Stimulated activated CD8-positive, alpha-beta memory T cell treated with anti-CD3 and anti-CD28 coated beads, Interleukin-4, amount 100 ng/mL, for 4 hours (primary cell): ENCODE results near the gene ETFA.

Experiments
- DNase-seq, 2 donors: peaks; one replicate each; pipeline ENCODE4 v3.0.0-alpha.2; 2020; ENCODE audit warnings: low read depth in 2 of 2, low spot score in 1 of 2

The ETFA gene

DNA sequence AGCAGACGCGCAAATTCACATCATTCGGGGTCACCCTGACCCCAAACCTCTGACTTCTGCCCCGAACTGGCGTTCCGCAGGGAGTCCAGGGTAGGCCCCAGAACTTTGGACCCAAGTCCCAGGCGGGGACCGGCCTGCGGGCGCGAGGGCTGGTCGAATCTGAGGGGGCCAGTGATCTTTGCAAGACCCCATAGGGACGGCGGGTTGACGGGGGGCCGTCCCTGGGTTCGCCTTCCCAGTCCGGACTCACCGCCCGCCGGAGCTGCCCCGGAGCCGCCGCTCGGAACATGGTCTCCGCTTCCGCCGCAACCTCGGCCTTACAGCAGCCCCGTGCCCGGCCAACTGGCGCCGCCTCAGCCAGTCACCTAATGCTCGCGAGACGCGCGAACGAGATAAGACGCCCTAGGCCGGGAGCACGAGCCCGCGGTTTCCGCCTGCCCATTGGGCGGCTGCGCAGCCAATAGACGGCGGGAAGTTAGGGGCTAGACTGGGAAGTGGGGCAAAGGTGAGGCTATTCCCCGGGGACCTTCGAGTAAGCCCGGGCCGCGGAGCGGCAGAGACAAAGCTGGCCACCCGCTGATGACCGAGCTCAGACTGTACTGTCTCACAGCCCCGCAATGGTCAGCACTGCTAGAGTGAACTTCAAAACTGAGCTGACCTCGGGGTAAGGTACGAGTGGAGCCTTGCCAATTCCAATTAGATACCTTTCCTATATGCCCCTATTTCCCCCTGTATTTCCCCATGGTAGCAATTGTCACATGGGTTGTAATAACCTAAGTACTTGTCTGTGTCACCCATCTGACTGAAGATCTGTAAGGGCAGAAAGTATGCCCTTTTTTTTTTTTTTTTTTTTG is at the start of gene ETFA:
TSS of gene ETFA (minus strand) at position 370 of the 854 bp plus-strand sequence. CDS start at position 289, 81 bp downstream.
- DNase-seq = peak; percentile 75 to 80

DNA sequence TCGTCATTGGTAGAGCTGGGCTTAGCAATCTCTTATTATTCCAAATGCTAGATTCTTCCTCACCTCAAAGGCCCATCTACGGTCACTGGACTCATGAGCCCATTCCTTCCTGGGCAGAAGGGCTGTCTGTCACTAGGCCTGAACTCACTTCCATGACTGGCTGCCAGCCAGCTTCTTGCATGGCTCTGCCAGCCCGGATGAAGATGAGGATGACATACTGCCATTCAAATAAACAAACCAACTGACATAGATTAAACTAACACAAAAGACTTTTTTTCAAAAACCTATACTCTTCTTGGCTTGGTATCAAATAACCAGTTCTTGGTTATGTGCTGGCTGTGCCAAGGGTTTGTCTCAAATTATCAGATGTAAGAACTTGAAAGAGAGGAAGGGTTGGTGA is 49.1 kb upstream of the ETFA start:
- DNase-seq = no peak

GRCh38 chr15:76359152-76359551 is 47.9 kb upstream of the ETFA start:
- no peak for DNase-seq

DNA sequence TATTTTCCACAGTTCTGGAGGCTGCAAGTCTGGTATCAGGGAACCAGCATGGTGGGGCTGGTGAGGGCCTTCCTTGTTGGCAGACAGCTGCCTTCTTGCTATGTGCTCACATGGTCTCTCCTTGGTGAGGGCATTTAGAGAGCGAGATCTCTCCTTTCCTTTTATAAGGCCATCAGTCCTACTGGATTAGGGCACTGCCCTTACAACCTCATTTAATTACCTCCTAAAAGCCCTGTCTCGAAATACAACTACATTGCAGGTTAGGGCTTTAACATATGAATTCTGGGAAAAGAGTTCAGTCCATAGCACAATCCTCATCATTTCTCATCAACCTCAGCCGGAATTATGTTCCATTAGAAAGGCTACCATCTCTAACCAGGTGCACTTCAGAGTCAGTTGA is 47.2 kb upstream of the ETFA start:
- no peak for DNase-seq

DNA sequence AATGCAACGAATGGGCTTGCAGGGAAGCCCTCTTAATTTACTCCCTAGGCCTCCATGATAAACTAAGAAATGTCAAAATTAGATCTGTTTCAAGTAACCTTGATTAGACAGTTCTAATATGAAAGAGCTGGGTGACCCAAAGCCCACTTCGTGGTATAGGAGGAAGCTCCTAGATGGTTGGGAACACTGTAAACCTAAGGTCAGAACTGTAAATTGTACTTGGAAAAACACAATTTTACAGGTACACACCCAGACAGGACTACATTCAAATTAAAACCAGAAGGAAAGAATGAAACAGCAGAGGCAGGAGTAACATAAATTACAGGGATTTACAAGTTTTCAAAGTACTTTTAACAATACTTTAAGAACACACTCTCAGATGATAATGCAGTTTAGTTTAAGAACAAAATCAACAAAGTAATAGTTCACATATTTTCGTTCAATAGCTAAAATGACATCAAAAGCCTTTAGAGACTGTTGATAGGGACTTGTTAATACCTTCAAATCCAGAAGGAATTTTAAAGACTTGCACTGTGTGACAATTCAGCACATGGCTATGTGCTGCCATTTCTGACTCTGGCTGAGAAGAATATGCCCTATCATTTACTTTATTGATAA is 43.7 kb upstream of the ETFA start:
- no peak for DNase-seq

DNA sequence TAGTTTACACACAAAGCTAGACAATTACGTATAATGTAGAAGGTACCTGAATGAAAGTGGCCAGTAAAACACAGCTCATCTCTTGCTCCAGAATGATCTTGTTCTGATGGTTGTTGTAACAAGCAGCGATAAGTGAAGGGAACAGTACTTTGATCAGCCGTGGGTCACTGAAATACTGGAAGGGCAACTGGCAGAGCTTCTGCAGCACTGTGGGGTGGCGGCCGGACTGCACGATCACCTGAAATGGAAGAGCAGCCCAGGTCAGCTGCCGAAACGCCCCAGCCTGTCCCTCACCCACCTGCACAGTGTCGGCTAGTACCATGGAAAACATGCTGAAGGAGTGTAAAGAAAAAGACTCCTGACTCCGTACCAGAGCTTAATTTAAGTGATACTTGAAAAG is 42.6 kb upstream of the ETFA start:
- DNase-seq = no peak

GRCh38 chr15:76353023-76353577 is 41.8 kb upstream of the ETFA start:
- no peak for DNase-seq

- DNase-seq = no peak
Measured at GRCh38 chr15:76349301-76350070, 38.2 kb upstream of the ETFA start.

DNA sequence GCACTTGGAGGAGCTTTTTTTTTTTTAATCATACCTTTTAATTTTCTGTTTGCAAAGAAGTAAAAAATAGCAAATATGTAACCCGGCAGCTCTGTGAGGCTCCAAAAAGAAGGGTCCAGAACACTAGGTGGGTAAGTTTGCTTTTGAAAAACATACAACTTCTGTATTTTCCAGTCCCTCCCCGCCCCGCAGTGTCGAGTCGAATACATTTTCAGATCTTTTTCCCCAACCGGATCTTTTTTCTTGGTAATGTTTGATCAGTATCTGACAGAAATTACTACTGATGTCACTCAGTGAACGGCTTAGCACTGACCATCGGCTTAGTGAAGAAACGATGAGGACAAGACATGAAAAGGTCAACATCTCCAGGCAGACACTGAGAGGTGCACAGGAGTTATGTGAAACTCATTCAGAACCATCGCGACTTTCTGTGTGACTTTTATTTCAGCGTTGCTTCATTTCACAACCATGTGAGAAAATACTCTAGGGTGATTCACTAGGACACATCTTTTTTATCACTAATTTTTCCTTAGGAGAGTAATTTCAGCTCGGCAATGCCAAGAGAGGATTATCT is 36.3 kb upstream of the ETFA start:
- DNase-seq = no peak

- no peak for DNase-seq
Measured at GRCh38 chr15:76346669-76347481, 35.6 kb upstream of the ETFA start.

- no peak for DNase-seq
Measured at GRCh38 chr15:76345880-76346668, 34.8 kb upstream of the ETFA start.

DNA sequence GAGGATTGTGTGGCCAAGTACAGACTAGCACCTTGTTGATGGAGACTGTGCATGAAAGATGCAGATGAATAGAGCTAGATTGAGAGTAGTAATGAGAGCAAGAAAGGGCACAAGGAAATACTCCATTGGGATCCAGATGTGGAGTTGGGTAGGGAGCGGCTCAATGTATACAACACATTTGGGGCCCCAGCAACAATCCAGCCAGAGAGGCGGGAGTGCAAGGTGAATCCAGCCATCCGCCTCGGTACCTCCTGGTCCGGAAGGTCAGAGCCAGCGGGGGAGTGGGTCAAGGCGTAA is 34.3 kb upstream of the ETFA start:
- no peak for DNase-seq

DNA sequence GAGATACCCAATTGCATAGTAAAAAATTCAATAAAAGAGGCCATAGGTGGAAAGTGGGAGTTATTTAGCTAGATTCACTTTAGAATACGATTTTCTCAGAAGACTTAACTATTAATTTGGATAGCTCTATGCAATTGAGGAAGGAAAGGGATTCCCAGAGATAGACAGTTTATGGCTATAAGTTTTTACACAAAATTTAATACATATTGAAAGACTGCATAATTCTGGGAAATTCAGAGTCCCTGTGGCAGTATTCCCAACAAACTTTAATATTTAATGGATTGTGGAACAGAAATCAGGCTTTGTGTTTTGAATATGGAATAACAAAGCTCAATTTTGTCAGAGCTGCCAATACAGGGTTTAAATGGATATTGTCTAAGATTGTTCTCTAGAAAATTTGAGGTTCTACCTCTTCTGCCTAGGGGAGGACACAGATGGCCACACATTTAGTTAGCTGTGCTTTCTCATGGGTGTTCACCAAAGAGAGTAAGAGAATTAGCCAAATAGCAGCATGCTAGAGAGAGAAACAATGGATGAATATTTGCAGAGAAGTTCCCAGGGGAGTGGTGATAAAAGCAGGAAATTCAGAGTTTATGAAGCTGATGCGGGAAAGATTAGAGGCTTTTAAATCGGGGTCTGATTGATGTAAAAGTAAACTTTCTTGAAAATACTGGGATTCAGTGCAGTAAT is 33.8 kb upstream of the ETFA start:
- DNase-seq = no peak

- DNase-seq = no peak
Measured at GRCh38 chr15:76343313-76343996, 32.2 kb upstream of the ETFA start.

GRCh38 chr15:76342382-76343201 is 31.3 kb upstream of the ETFA start:
- no peak for DNase-seq

GRCh38 chr15:76342058-76342381 is 30.8 kb upstream of the ETFA start:
- DNase-seq = no peak

- no peak for DNase-seq
Measured at GRCh38 chr15:76341366-76342057, 30.2 kb upstream of the ETFA start.
